IMR-90 (cell line): ENCODE results near the gene SORL1. TPM values are rescaled to one million over a fixed set of nuclear protein-coding genes. Genes with fewer than 3 reads are reported as not detected.

Experiments
- ATAC-seq: fragments of 200-7000 bp; cut with Tn5 transposase; 2 replicates; pipeline ENCODE4 v1.9.1; 2020; ENCODE audit warnings: low read depth, mild to moderate bottlenecking, moderate library complexity
- BruUV-seq: library from RNA; stranded (reverse); fragments of 400-500 nt; replicated peaks from 2 replicates; lab custom pipeline; 2021; lab: Mats Ljungman, UMichigan
- CTCF ChIA-PET: fragments of 300-600 bp; formaldehyde crosslinking; extraction: SDS; loops from one replicate; lab custom pipeline; 2021; ENCODE audit warnings: antibody characterized with exemption; lab: Yijun Ruan, JAX
- POLR2A ChIA-PET: fragments of 300-600 bp; sonication (Branson Sonifier 250); formaldehyde crosslinking; loops from one replicate; lab custom pipeline; 2022; ENCODE audit warnings: antibody characterized with exemption; ENCODE audit not compliant: unreplicated experiment; lab: Charles Lee
- DNase-seq: peaks from one replicate; pipeline ENCODE4 v3.0.0; 2013
- H2AFZ ChIP-seq: replicated peaks from 2 replicates; pipeline ENCODE3; 2013; ENCODE audit warnings: low read length, mild to moderate bottlenecking; ENCODE audit not compliant: poor library complexity
- H2AK5ac ChIP-seq: 2 replicates; pipeline ENCODE4 v1.6.1; 2013; ENCODE audit warnings: low read depth, low read length, inconsistent platforms
- H2AK9ac ChIP-seq: replicated peaks from 2 replicates; pipeline ENCODE3; 2013; ENCODE audit warnings: mild to moderate bottlenecking, low read depth, low read length, moderate library complexity; ENCODE audit not compliant: poor library complexity
- H2BK120ac ChIP-seq: 2 replicates; pipeline ENCODE4 v1.6.1; 2013; ENCODE audit warnings: low read depth, low read length, inconsistent platforms
- H2BK15ac ChIP-seq: 3 replicates; pipeline ENCODE4 v1.6.1; 2013; ENCODE audit warnings: low read depth, low read length, inconsistent platforms
- H2BK20ac ChIP-seq: 2 replicates; pipeline ENCODE4 v1.6.1; 2013; ENCODE audit warnings: low read depth, mild to moderate bottlenecking, inconsistent platforms, low read length, moderate library complexity
- H2BK5ac ChIP-seq: 2 replicates; pipeline ENCODE4 v1.6.1; 2013; ENCODE audit warnings: mild to moderate bottlenecking, low read depth, low read length, inconsistent platforms; ENCODE audit not compliant: poor library complexity, severe bottlenecking
- H3K14ac ChIP-seq: replicated peaks from 2 replicates; pipeline ENCODE4 v1.6.1; 2013; ENCODE audit warnings: low read depth, low read length, inconsistent platforms
- H3K18ac ChIP-seq: 2 replicates; pipeline ENCODE4 v1.6.1; 2013; ENCODE audit warnings: low read depth, low read length, control low read depth
- H3K23ac ChIP-seq: 2 replicates; pipeline ENCODE4 v1.6.1; 2013; ENCODE audit warnings: low read depth, low read length, inconsistent platforms
- H3K27ac ChIP-seq: 2 replicates; pipeline ENCODE4 v1.5.1; 2013; ENCODE audit warnings: mild to moderate bottlenecking, control low read depth, low read length; ENCODE audit not compliant: insufficient read depth
- H3K27me3 ChIP-seq: 2 replicates; pipeline ENCODE4 v1.6.1; 2013; ENCODE audit warnings: low read length; ENCODE audit not compliant: control insufficient read depth, insufficient read depth
- H3K36me3 ChIP-seq: 2 replicates; pipeline ENCODE4 v1.6.1; 2013; ENCODE audit warnings: low read length, mixed read lengths; ENCODE audit not compliant: control insufficient read depth, insufficient read depth
- H3K4ac ChIP-seq: 2 replicates; pipeline ENCODE4 v1.6.1; 2013; ENCODE audit warnings: low read depth, low read length, inconsistent platforms
- H3K4me1 ChIP-seq: 2 replicates; pipeline ENCODE4 v1.6.1; 2013; ENCODE audit warnings: low read length, mixed read lengths; ENCODE audit not compliant: control insufficient read depth, insufficient read depth
- H3K4me2 ChIP-seq: 2 replicates; pipeline ENCODE4 v1.6.1; 2013; ENCODE audit warnings: low read depth, mild to moderate bottlenecking, control low read depth, low read length, moderate library complexity
- H3K4me3 ChIP-seq: 2 replicates; pipeline ENCODE4 v1.5.1; 2013; ENCODE audit warnings: low read depth, mild to moderate bottlenecking, control low read depth, low read length, moderate library complexity; ENCODE audit not compliant: insufficient read depth
- H3K56ac ChIP-seq: 2 replicates; pipeline ENCODE4 v1.6.1; 2013; ENCODE audit warnings: low read length, inconsistent platforms; ENCODE audit not compliant: insufficient read depth; ENCODE audit errors: extremely low read depth
- H3K79me1 ChIP-seq, 2 experiments: 2 replicates each; pipeline ENCODE4 v1.6.1; 2013; ENCODE audit warnings: low read length in 2 of 2, inconsistent platforms in 1 of 2, low read depth in 1 of 2
- H3K9ac ChIP-seq: 2 replicates; pipeline ENCODE4 v1.6.1; 2013; ENCODE audit warnings: low read depth, low read length, control low read depth
- H3K9me1 ChIP-seq: 2 replicates; pipeline ENCODE4 v1.6.1; 2013; ENCODE audit warnings: low read length, inconsistent platforms; ENCODE audit not compliant: insufficient read depth
- H3K9me3 ChIP-seq: 2 replicates; pipeline ENCODE4 v1.6.1; 2013; ENCODE audit warnings: low read length; ENCODE audit not compliant: control insufficient read depth, insufficient read depth
- H4K20me1 ChIP-seq: 2 replicates; pipeline ENCODE4 v1.6.1; 2013; ENCODE audit warnings: low read length, inconsistent platforms; ENCODE audit not compliant: insufficient read depth
- H4K5ac ChIP-seq: 2 replicates; pipeline ENCODE4 v1.6.1; 2013; ENCODE audit warnings: mild to moderate bottlenecking, low read depth, low read length, control low read depth
- H4K8ac ChIP-seq, 2 experiments: 2 replicates each; pipeline ENCODE4 v1.6.1; 2013; ENCODE audit warnings: low read depth in 2 of 2, low read length in 2 of 2, control low read depth in 1 of 2, inconsistent platforms in 1 of 2
- H4K91ac ChIP-seq: 2 replicates; pipeline ENCODE4 v1.6.1; 2013; ENCODE audit warnings: low read depth, low read length, inconsistent platforms; ENCODE audit not compliant: insufficient read depth
- BHLHE40 ChIP-seq: fragments of 150-350 bp; IDR thresholded peaks from 2 replicates; pipeline ENCODE4 v1.6.1; 2016; ENCODE audit warnings: mild to moderate bottlenecking, low read depth, low read length
- CEBPB ChIP-seq: IDR thresholded peaks from 2 replicates; pipeline ENCODE4 v1.6.1; 2012; ENCODE audit warnings: low read depth, low read length, improper control_type of control experiment
- CHD1 ChIP-seq: IDR thresholded peaks from 2 replicates; pipeline ENCODE4 v1.6.1; 2012; ENCODE audit warnings: low read depth, low read length, improper control_type of control experiment
- CTCF ChIP-seq: conservative IDR thresholded peaks from 2 replicates; pipeline ENCODE4 v1.5.1; 2012; ENCODE audit warnings: mild to moderate bottlenecking, low read depth, low read length, improper control_type of control experiment
- ELK1 ChIP-seq: fragments of 150-350 bp; IDR thresholded peaks from 2 replicates; pipeline ENCODE4 v1.6.1; 2016; ENCODE audit warnings: low read depth, mild to moderate bottlenecking, low read length, moderate library complexity, borderline replicate concordance
- FOS ChIP-seq: fragments of 150-350 bp; IDR thresholded peaks from 2 replicates; pipeline ENCODE4 v1.6.1; 2016; ENCODE audit warnings: low read depth, low read length
- MAFK ChIP-seq: IDR thresholded peaks from 2 replicates; pipeline ENCODE4 v1.6.1; 2012; ENCODE audit warnings: low read depth, low read length, improper control_type of control experiment
- MAZ ChIP-seq: IDR thresholded peaks from 2 replicates; pipeline ENCODE4 v1.6.1; 2012; ENCODE audit warnings: low read depth, mild to moderate bottlenecking, low read length, improper control_type of control experiment, moderate library complexity, borderline replicate concordance
- MXI1 ChIP-seq: IDR thresholded peaks from 2 replicates; pipeline ENCODE4 v1.6.1; 2012; ENCODE audit warnings: low read depth, mild to moderate bottlenecking, low read length, moderate library complexity, borderline replicate concordance
- NFE2L2 ChIP-seq: fragments of 150-350 bp; IDR thresholded peaks from 2 replicates; pipeline ENCODE4 v1.6.1; 2016; ENCODE audit warnings: low read depth, mild to moderate bottlenecking, low read length
- POLR2A ChIP-seq: IDR thresholded peaks from 2 replicates; pipeline ENCODE4 v1.6.1; 2012; ENCODE audit warnings: mild to moderate bottlenecking, low read depth, low read length
- RAD21 ChIP-seq: IDR thresholded peaks from 2 replicates; pipeline ENCODE4 v1.6.1; 2012; ENCODE audit warnings: low read length, improper control_type of control experiment
- RFX5 ChIP-seq: IDR thresholded peaks from 2 replicates; pipeline ENCODE4 v1.8.0; 2012; ENCODE audit warnings: low read depth, mild to moderate bottlenecking, low read length, moderate library complexity
- SMC3 ChIP-seq: fragments of 150-350 bp; IDR thresholded peaks from 2 replicates; pipeline ENCODE4 v1.6.1; 2016; ENCODE audit warnings: low read depth, mild to moderate bottlenecking, antibody characterized with exemption, low read length, moderate library complexity
- USF2 ChIP-seq: fragments of 150-350 bp; IDR thresholded peaks from 2 replicates; pipeline ENCODE4 v1.6.1; 2017; ENCODE audit warnings: mild to moderate bottlenecking, antibody characterized with exemption, low read length, low read depth
- WGBS, 2 experiments: methylation state at CpG; one replicate each; pipeline versions ENCODE4 v1.1.5 to v1.1.7; 2013; ENCODE audit warnings: missing lambda C conversion rate in 2 of 2; ENCODE audit not compliant: insufficient read length in 1 of 2; ENCODE audit errors: extremely low coverage in 2 of 2; 5-methylcytosine and 5-hydroxymethylcytosine counted together
- dilution Hi-C: fragments of 300-500 bp; cut with HindIII; formaldehyde crosslinking; loops from one replicate; pipeline ENCODE4 v1.14.3; 2018; ENCODE audit warnings: low sequenced_read_pairs; ENCODE audit not compliant: unreplicated experiment
- in situ Hi-C: fragments of 300-500 bp; cut with MboI; formaldehyde crosslinking; loops from 3 replicates; pipeline ENCODE4 v1.14.3; 2019; ENCODE audit warnings: low sequenced_read_pairs, inconsistent platforms, mixed read lengths
- intact Hi-C: fragments of 100-400 bp; cut with micrococcal nuclease; formaldehyde crosslinking; loops from 2 replicates; pipeline ENCODE4 v1.10.0; 2022
- polyA plus RNA-seq, 3 experiments: library from polyadenylated mRNA; depleted of rRNA; stranded (reverse); fragments of >200 nt; gene quantifications; 2 replicates each; pipeline ENCODE4 v1.2.3, GENCODE V29; 2012; ENCODE audit warnings: low replicate concordance in 1 of 3
- total RNA-seq: library from RNA; depleted of rRNA; stranded (reverse); fragments of >200 nt; gene quantifications from 2 replicates; pipeline ENCODE4 v1.2.3, GENCODE V29; 2012

Gene SORL1
- total and polyA plus RNA-seq, 2 of the 4 experiments (the other 2 are of a cell fraction) = 1.0 to 2.0 TPM

- ATAC-seq (peak; percentile 83), DNase-seq (peak; percentile 100)
- H3K4me2 ChIP-seq = peak overlapping the region; percentile 17; the same call in 1 of the 2 replicates
- H3K4me1 ChIP-seq = peaks cover 23% of the 10 kb centered on the region
- H4K91ac ChIP-seq = peak overlapping the region; percentile 97
- H2AK5ac ChIP-seq = peak overlapping the region; percentile 76
- H3K18ac ChIP-seq = peak overlapping the region; percentile 98
- H2AK9ac ChIP-seq = peak overlapping the region; percentile 75
- intact Hi-C loops (loop anchor here (2.0 to 10.0 kb wide), 4 partner anchors 59 to 1261 kb away; partner anchors contain the start of gene ARHGEF12), dilution Hi-C loops (no loop called here), in situ Hi-C loops (no loop called here)
- H4K8ac ChIP-seq = peak overlapping the region; percentile 89 to 91
- H3K9me3 ChIP-seq = no peaks in the 10 kb centered on the region
- peak overlapping the region; percentile 35 for H3K9ac ChIP-seq
- peak overlapping the region; percentile 53 for H2AFZ ChIP-seq
- H3K56ac ChIP-seq = peak overlapping the region; percentile 78
- H2BK15ac ChIP-seq = peak overlapping the region; percentile 65; the same call in 2 of the 3 replicates
- H4K20me1 ChIP-seq = no peaks in the 10 kb centered on the region
- H3K9me1 ChIP-seq = peaks cover 23% of the 10 kb centered on the region
- WGBS, 2 experiments = 33% methylated on average over 6 of the region's 15 CpGs; no CpG with 5 or more reads in 1 of the 2 experiments
- H3K79me1 ChIP-seq = peaks cover 11 to 16% of the 10 kb centered on the region in 2 experiments; a peak in 3 of 4 replicates
- CTCF ChIA-PET = interaction anchor here (0.5 kb wide), 1 partner anchor 12 kb away, joined by 4 read pairs; no protein-coding TSS in a partner anchor
- peak overlapping the region; percentile 98 for H2BK20ac ChIP-seq
- peak overlapping the region; percentile 99 for H3K4ac ChIP-seq
- H3K27ac ChIP-seq = peak overlapping the region; percentile 93
- no peak overlapping the region for H3K4me3 ChIP-seq
- POLR2A ChIA-PET = interaction anchor here (0.7 to 1.1 kb wide), 3 partner anchors 59 to 620 kb away, joined by 3 to 7 read pairs (median 3); no protein-coding TSS in a partner anchor
- no peaks in the 10 kb centered on the region for H3K27me3 ChIP-seq
- H2BK120ac ChIP-seq = peak overlapping the region; percentile 99
- H3K36me3 ChIP-seq = no peaks in the 10 kb centered on the region
- H2BK5ac ChIP-seq = peak overlapping the region; percentile 99
- peak overlapping the region; percentile 95 for H4K5ac ChIP-seq
- peak overlapping the region; percentile 95 for H3K14ac ChIP-seq
- peak overlapping the region; percentile 83 for H3K23ac ChIP-seq
- BruUV-seq = no TSS peak
- TF ChIP-seq CTCF (no peak), RFX5 (no peak), MXI1 (peak; percentile 95), FOS (peak; percentile 92), MAFK (no peak), MAZ (0 out of 2 replicates have a peak, but pooled peaks have one; percentile 40), NFE2L2 (no peak; the same call in 1 of the 2 replicates), ELK1 (no peak), POLR2A (no peak), BHLHE40 (peak; percentile 99), CEBPB (peak; percentile 100), CHD1 (no peak), SMC3 (0 out of 2 replicates have a peak, but pooled peaks have one; percentile 2), RAD21 (0 out of 2 replicates have a peak, but pooled peaks have one; percentile 27), USF2 (peak; percentile 79)
These were observed 143.6 kb downstream of the SORL1 start for GRCh38 chr11:121595717-121596161.
